HepG2 (cell line): Measurements from ENCODE around the gene PLG. TPM values are rescaled to one million over a fixed set of nuclear protein-coding genes. Genes with fewer than 3 reads are reported as not detected.
"Not testable (repeated sequence)": the region's sequence is repeated elsewhere in the genome, so short reads cannot be mapped to it uniquely, and the experiment has no call there.

Experiments
- ATAC-seq: fragments of 200-7000 bp; cut with Tn5 transposase; 3 replicates; pipeline ENCODE4 v1.9.1; 2020; ENCODE audit warnings: mild to moderate bottlenecking, moderate library complexity
- BruUV-seq: library from RNA; stranded (reverse); fragments of 400-500 nt; replicated peaks from 2 replicates; lab custom pipeline; 2021; lab: Mats Ljungman, UMichigan
- CTCF ChIA-PET: fragments of 300-600 bp; formaldehyde crosslinking; extraction: SDS; loops from one replicate; lab custom pipeline; 2021; ENCODE audit warnings: low total read pairs, inconsistent platforms, low intra/inter-chr PET ratio; lab: Yijun Ruan, JAX
- POLR2A ChIA-PET: fragments of 350-600 bp; sonication (Branson Sonifier 250); formaldehyde crosslinking; loops from one replicate; lab custom pipeline; 2020; ENCODE audit warnings: antibody characterized with exemption, inconsistent platforms; lab: Yijun Ruan, JAX
- DNase-seq: peaks from one replicate; pipeline ENCODE4 v3.0.0-alpha.2; 2015; ENCODE audit warnings: low spot score
- FAIRE-seq: peaks from 3 replicates; lab custom pipeline; 2011; peaks lifted over from hg19 to GRCh38; lab: Jason Lieb, UNC
- H2AFZ ChIP-seq: one replicate; pipeline ENCODE4 v1.6.1; 2011; ENCODE audit warnings: low read length, inconsistent platforms
- H3K27ac ChIP-seq: fragments of 300-600 bp; 3 replicates; pipeline ENCODE4 v1.8.0; 2011; ENCODE audit warnings: mixed run types, mild to moderate bottlenecking, mixed read lengths, low read length, inconsistent platforms; ENCODE audit not compliant: insufficient read depth; ENCODE audit errors: extremely low read length
- H3K27me3 ChIP-seq, 2 experiments: fragments of 200-600 bp in 1 of 2; 2 replicates in 1 of 2; 3 replicates in 1 of 2; pipeline versions ENCODE4 v1.6.0 to v1.8.0; 2011; ENCODE audit warnings: low read length in 2 of 2, mild to moderate bottlenecking in 2 of 2, moderate library complexity in 2 of 2, inconsistent platforms in 1 of 2; ENCODE audit not compliant: insufficient read depth in 2 of 2, control insufficient read depth in 1 of 2
- H3K36me3 ChIP-seq, 2 experiments: fragments of 200-600 bp in 1 of 2; replicated peaks in 1 of 2; 2 replicates in 1 of 2; 3 replicates in 1 of 2; pipeline versions ENCODE4 v1.5.1 to v1.8.0; 2011; ENCODE audit warnings: low read length in 2 of 2, inconsistent platforms in 1 of 2; ENCODE audit not compliant: insufficient read depth in 2 of 2, control insufficient read depth in 1 of 2
- H3K4me1 ChIP-seq: 2 replicates; pipeline ENCODE4 v1.5.1; 2012; ENCODE audit warnings: low read length, inconsistent platforms; ENCODE audit not compliant: insufficient read depth
- H3K4me2 ChIP-seq: 2 replicates; pipeline ENCODE4 v1.6.0; 2011; ENCODE audit warnings: low read depth, low read length, inconsistent platforms
- H3K4me3 ChIP-seq, 3 experiments: fragments of 200-600 bp in 1 of 3; sonication (generic), shearing (Covaris generic) in 1 of 3; replicated peaks in 1 of 3; 2 replicates each; pipeline ENCODE4 v1.5.1; 2011 to 2016; ENCODE audit warnings: low read length in 3 of 3, inconsistent platforms in 2 of 3, low read depth in 2 of 3, mild to moderate bottlenecking in 2 of 3, control low read depth in 1 of 3, mixed read lengths in 1 of 3; ENCODE audit not compliant: insufficient read depth in 1 of 3
- H3K79me2 ChIP-seq: one replicate; pipeline ENCODE4 v1.6.1; 2011; ENCODE audit warnings: low read length, inconsistent platforms; ENCODE audit not compliant: insufficient read depth
- H3K9ac ChIP-seq: 2 replicates; pipeline ENCODE4 v1.6.0; 2011; ENCODE audit warnings: mild to moderate bottlenecking, low read depth, low read length, inconsistent platforms; ENCODE audit not compliant: insufficient read depth
- H3K9me3 ChIP-seq: 2 replicates; pipeline ENCODE4 v1.5.1; 2012; ENCODE audit warnings: mild to moderate bottlenecking, low read length
- H4K20me1 ChIP-seq: 2 replicates; pipeline ENCODE4 v1.6.0; 2011; ENCODE audit warnings: inconsistent platforms, mild to moderate bottlenecking, low read length, moderate library complexity; ENCODE audit not compliant: insufficient read depth
- RAD21 ChIP-seq: fragments of 450-650 bp; formaldehyde crosslinking; IDR thresholded peaks from 2 replicates; pipeline ENCODE4 v1.5.0; 2020; ENCODE audit warnings: mild to moderate bottlenecking
- TARDBP ChIP-seq: sonication (generic); formaldehyde crosslinking; IDR thresholded peaks from 2 replicates; pipeline ENCODE4 v1.8.0; 2022; ENCODE audit warnings: mild to moderate bottlenecking, missing genetic modification reagents
- ZNF570 ChIP-seq: sonication (generic); formaldehyde crosslinking; IDR thresholded peaks from 2 replicates; pipeline ENCODE4 v1.4.0; 2020; ENCODE audit warnings: mild to moderate bottlenecking, missing genetic modification reagents, borderline replicate concordance
- WGBS: methylation state at CpG from one replicate; pipeline ENCODE4 v1.1.6; 2017; ENCODE audit warnings: low lambda C conversion rate; 5-methylcytosine and 5-hydroxymethylcytosine counted together
- in situ Hi-C: cut with HindIII; loops from 2 replicates; pipeline ENCODE4 v1.10.0; 2017; ENCODE audit warnings: low pct_unique_long_range_greater_than_20kb; ENCODE audit not compliant: extremely low pct_ligation_motif_present
- intact Hi-C: fragments of 100-400 bp; cut with micrococcal nuclease; formaldehyde crosslinking; loops from one replicate; pipeline ENCODE4 v1.10.0; 2022; ENCODE audit not compliant: unreplicated experiment
- polyA plus RNA-seq, 8 experiments: library from polyadenylated mRNA; depleted of rRNA in 3 of 8; stranded (reverse) in 7 of 8; unstranded in 1 of 8; fragments of >200 nt; fragmentation: Illumina TruSeq in 4 of 8; extraction: Trizol in 4 of 8; gene quantifications; 2 replicates each; pipeline versions ENCODE4 v1.2.1 to v1.2.3, GENCODE V29; 2011 to 2016; ENCODE audit warnings: low read depth in 4 of 8, missing spikeins in 1 of 8, mixed read lengths in 1 of 8; ENCODE audit not compliant: insufficient read depth in 1 of 8
- total RNA-seq, 5 experiments: library from RNA; depleted of rRNA; stranded (reverse); fragments of >200 nt; fragmentation: Illumina TruSeq; extraction: Trizol; gene quantifications; 2 replicates each; pipeline ENCODE4 v1.2.3, GENCODE V29; 2016; ENCODE audit warnings: low read depth in 1 of 5

PLG gene
- total and polyA plus RNA-seq, 2 of the 13 experiments (the other 11 are each of a cell fraction or from before 2014, with no cell fraction given), result 1.7 to 10.7 TPM

DNA sequence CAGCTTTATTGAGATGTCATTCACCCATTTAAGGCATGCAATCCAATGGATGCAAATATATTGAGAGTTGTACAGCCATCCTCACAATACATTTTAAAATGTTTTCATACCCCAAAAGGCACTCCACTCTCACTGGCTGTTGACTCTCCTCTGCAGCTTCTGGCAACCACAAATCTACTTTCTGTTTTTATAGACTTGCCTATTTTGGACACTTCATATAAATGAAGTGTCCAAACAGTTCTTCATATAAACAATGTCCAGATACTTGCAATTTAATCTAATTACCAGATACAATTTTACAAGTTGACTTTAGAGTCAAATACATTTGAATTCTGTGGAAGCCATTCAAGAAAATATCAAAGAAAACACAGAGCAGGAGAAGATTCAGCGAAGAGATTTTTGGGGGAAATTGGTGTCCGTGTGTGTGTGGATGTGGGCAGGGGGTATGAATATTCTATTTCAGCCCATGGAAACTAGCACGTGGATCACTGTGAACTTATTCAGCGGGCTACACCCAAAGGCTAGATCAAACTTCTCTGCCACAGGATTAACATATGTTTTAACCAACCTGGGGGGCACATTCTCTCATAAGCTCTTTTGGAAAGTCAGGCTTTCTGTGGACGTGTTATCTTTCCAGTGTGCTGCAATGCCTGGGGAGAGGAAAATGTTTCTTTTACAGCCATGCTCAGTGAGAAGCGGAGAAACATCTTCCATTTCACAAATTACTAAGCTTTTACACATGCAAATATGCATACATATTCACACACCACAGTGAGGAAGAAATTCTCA is 73.9 kb downstream of the PLG start:
- intact Hi-C loops (no loop called here), in situ Hi-C loops (no loop called here)
- WGBS, result 3% methylated on average over 6 of the region's 6 CpGs
- Histone ChIP-seq H3K9me3 (no peaks in the 10 kb centered on the region), H2AFZ (no peak overlapping the region), H3K36me3 (no peaks in the 10 kb centered on the region), H3K27me3 (no peaks in the 10 kb centered on the region), H4K20me1 (no peaks in the 10 kb centered on the region), H3K4me1 (no peaks in the 10 kb centered on the region), H3K27ac (no peak overlapping the region), H3K79me2 (no peaks in the 10 kb centered on the region), H3K9ac (no peak overlapping the region), H3K4me3 (no peak overlapping the region), H3K4me2 (no peak overlapping the region)
- ChIA-PET POLR2A (no interaction called here), CTCF (no interaction called here)
- ATAC-seq (no peak), DNase-seq (no peak), FAIRE-seq (no peak)
- BruUV-seq, result no TSS peak
- TF ChIP-seq ZNF570 (CRISPR knock-in tag) (no peak), TARDBP (CRISPR knock-in tag) (no peak), RAD21 (no peak)

DNA sequence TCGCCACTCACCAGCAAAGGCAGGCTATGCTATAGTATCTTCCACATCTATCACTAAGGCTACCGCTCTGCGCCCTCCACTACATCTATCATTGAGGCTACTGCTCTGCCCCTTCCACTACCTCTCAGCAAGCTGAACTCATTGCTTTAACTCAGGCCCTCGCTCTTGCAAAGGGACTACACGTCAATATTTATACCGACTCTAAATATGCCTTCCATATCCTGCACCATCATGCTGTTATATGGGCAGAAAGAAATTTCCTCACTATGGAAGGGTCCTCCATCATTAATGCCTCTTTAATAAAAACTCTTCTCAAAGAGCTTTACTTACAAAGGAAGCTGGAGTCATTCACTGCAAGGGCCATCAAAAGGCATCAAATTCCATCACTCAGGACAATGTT is 77.1 kb downstream of the PLG start:
- BruUV-seq, in situ Hi-C loops, H3K4me1 ChIP-seq, H3K4me3 ChIP-seq, DNase-seq, H2AFZ ChIP-seq, POLR2A ChIA-PET, CTCF ChIA-PET, H3K4me2 ChIP-seq, H3K79me2 ChIP-seq, H4K20me1 ChIP-seq, H3K9ac ChIP-seq, ATAC-seq, H3K27ac ChIP-seq, intact Hi-C loops, H3K27me3 ChIP-seq, H3K36me3 ChIP-seq, FAIRE-seq, H3K9me3 ChIP-seq: not testable (repeated sequence)
- WGBS, result 66% methylated on average over 6 of the region's 6 CpGs

DNA sequence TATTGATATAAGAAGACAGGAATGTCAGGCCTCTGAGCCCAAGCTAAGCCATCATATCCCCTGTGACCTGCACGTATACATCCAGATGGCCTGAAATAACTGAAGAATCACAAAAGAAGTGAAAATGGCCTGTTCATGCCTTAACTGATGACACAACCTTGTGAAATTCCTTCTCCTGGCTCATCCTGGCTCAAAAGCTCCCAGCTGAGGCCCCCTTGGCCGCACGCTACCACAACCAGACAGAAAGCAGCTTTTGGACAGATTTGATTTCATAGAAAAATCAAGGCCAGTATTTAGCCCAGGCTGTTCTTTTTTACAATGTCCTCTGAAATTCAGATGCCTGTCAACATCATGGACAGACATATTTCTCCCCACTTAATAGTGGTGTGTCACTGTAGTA is 78.6 kb downstream of the PLG start:
- DNase-seq, H3K9ac ChIP-seq, H3K4me3 ChIP-seq, H4K20me1 ChIP-seq, CTCF ChIA-PET, H3K27ac ChIP-seq, H3K36me3 ChIP-seq, H3K9me3 ChIP-seq, BruUV-seq, H3K4me2 ChIP-seq, H2AFZ ChIP-seq, intact Hi-C loops, H3K4me1 ChIP-seq, in situ Hi-C loops, ATAC-seq, POLR2A ChIA-PET, H3K27me3 ChIP-seq, FAIRE-seq, H3K79me2 ChIP-seq: not testable (repeated sequence)
- WGBS, result 34% methylated on average over 3 of the region's 3 CpGs
